B cell (primary cell): ENCODE data around the gene ABCF3.

ENCODE experiments used
- CTCF ChIP-seq: fragments of 200-600 bp; IDR thresholded peaks from one replicate; pipeline ENCODE4 v1.8.0; 2022; ENCODE audit warnings: antibody characterized with exemption, mild to moderate bottlenecking
- EZH2 ChIP-seq: IDR thresholded peaks from 2 replicates; pipeline ENCODE4 v1.6.1; 2012; ENCODE audit warnings: borderline replicate concordance, low read depth, mild to moderate bottlenecking, moderate library complexity, low read length; ENCODE audit not compliant: insufficient read depth, poor library complexity, severe bottlenecking

GRCh38 chr3:184177331-184177731, 8.7 kb upstream of the ABCF3 start:
- TF ChIP-seq EZH2 (no peak), CTCF (no peak)
